Measurements from ENCODE around the gene CRB1. TPM values are rescaled to one million over a fixed set of nuclear protein-coding genes. Genes with fewer than 3 reads are reported as not detected.
A peak's percentile ranks its signal among the peaks of the same experiment; 100 is the strongest.

The CRB1 gene
- total RNA-seq, 4 donors from 2014 or later = 0.44 to 2.5 (median 1.0) TPM

DNA sequence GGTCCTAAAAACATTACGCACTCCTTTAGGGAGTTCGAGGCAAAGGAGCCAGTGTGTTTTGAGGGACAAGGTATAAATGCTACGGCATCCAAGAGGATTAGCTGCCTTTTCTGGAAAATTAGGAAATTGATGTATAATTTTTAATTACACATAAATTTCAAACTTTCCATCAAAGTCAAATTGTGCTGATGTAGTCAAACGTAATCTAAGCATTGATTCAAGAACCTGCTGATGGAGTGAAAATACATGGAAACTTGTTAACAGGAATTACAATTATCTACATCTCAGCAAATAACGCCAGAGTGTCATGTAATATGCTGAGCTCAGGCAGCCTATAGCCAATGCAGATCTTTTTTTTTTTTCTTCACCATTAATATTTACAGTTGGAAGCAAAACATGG lies 194.5 kb downstream of the CRB1 start:
- no peaks in the 10 kb centered on the region for H3K27me3 ChIP-seq
- H3K4me3 ChIP-seq = no peak overlapping the region
- no peaks in the 10 kb centered on the region for H3K36me3 ChIP-seq
- no peaks in the 10 kb centered on the region for H3K9me3 ChIP-seq
- H3K4me1 ChIP-seq = no peaks in the 10 kb centered on the region
- no peak overlapping the region for H3K27ac ChIP-seq
- DNase-seq = no peak
- in situ Hi-C loops (cut with MboI; ENCODE audit: low sequenced_read_pairs in 4 of 4) = no loop called here
- no peak for ATAC-seq
- TF ChIP-seq POLR2A (IDR thresholded peaks at IDR 0.05) (no peak), CTCF (IDR thresholded peaks at IDR 0.05 in 4 of 5, conservative IDR thresholded peaks at IDR 0.05 in 1 of 5) (no peak)
- intact Hi-C loops (cut with DNase I; ENCODE audit: low total_unique reads) = no loop called here

DNA sequence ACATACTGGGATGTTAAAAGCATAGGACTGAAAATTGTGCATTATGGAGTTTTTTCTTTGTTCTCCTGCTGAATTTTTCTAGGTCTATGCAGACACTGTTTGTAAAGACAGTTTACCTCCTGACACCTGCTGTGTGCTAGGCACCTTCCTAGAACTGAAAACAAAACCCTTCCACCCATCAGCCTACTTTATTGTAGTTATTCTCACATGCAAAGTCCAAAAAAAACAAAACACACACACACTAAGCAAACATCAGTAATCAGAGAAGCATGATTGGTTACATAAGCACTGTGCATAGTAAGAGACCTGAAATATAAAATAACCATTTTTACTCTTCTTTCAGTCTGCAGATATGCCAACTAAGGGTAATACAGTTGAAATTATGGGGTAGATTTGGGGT lies 195.1 kb downstream of the CRB1 start:
- no peak for TF ChIP-seq CTCF (IDR thresholded peaks at IDR 0.05 in 4 of 5, conservative IDR thresholded peaks at IDR 0.05 in 1 of 5)
- TF ChIP-seq POLR2A (IDR thresholded peaks at IDR 0.05) = no peak

GRCh38 chr1:197464044-197464443 lies 196.0 kb downstream of the CRB1 start:
- Histone ChIP-seq H3K27me3 (no peaks in the 10 kb centered on the region), H3K4me1 (no peaks in the 10 kb centered on the region), H3K4me3 (no peak overlapping the region), H3K9me3 (no peaks in the 10 kb centered on the region), H3K36me3 (no peaks in the 10 kb centered on the region), H3K27ac (peak overlapping the region in 2 of 4 donors; percentile 7 to 35)
- peak; percentile 26 to 90 for ATAC-seq
- DNase-seq = peak in 1 of 2 donors; percentile 18
- TF ChIP-seq CTCF (IDR thresholded peaks at IDR 0.05 in 4 of 5, conservative IDR thresholded peaks at IDR 0.05 in 1 of 5) (no peak), POLR2A (IDR thresholded peaks at IDR 0.05) (no peak)
- in situ Hi-C loops (cut with MboI; ENCODE audit: low sequenced_read_pairs in 4 of 4) (no loop called here), intact Hi-C loops (cut with DNase I; ENCODE audit: low total_unique reads) (no loop called here)

More for the DNA sequence above, 195.1 kb downstream of the CRB1 start:
- Histone ChIP-seq H3K9me3 (no peaks in the 10 kb centered on the region), H3K27ac (no peak overlapping the region), H3K27me3 (no peaks in the 10 kb centered on the region), H3K4me1 (no peaks in the 10 kb centered on the region), H3K4me3 (no peak overlapping the region), H3K36me3 (no peaks in the 10 kb centered on the region)
- in situ Hi-C loops (cut with MboI; ENCODE audit: low sequenced_read_pairs in 4 of 4) (no loop called here), intact Hi-C loops (cut with DNase I; ENCODE audit: low total_unique reads) (no loop called here)
- ATAC-seq = no peak
- DNase-seq = no peak

GRCh38 chr1:197465528-197466327 lies 197.7 kb downstream of the CRB1 start:
- no peak overlapping the region for H3K4me3 ChIP-seq
- in situ Hi-C loops (cut with MboI; ENCODE audit: low sequenced_read_pairs in 4 of 4) (no loop called here), intact Hi-C loops (cut with DNase I; ENCODE audit: low total_unique reads) (no loop called here)
- TF ChIP-seq POLR2A (IDR thresholded peaks at IDR 0.05) (no peak), CTCF (IDR thresholded peaks at IDR 0.05 in 4 of 5, conservative IDR thresholded peaks at IDR 0.05 in 1 of 5) (no peak)
- H3K27ac ChIP-seq = no peak overlapping the region
- no peak for DNase-seq
- no peaks in the 10 kb centered on the region for H3K36me3 ChIP-seq
- H3K9me3 ChIP-seq = no peaks in the 10 kb centered on the region
- no peaks in the 10 kb centered on the region for H3K4me1 ChIP-seq
- H3K27me3 ChIP-seq = no peaks in the 10 kb centered on the region
- no peak for ATAC-seq
